NT2/D1 (cell line): ENCODE measurements around the gene OTOL1.

ENCODE experiments used
- DNase-seq: peaks from one replicate; pipeline ENCODE4 v3.0.0-alpha.2; 2011; ENCODE audit warnings: low read depth, low spot score
- H3K27me3 ChIP-seq: 2 replicates; pipeline ENCODE4 v1.6.0; 2011; ENCODE audit warnings: mild to moderate bottlenecking; ENCODE audit not compliant: insufficient read length, insufficient read depth
- H3K36me3 ChIP-seq: 2 replicates; pipeline ENCODE4 v1.6.1; 2011; ENCODE audit warnings: mild to moderate bottlenecking, low read length, mixed read lengths; ENCODE audit not compliant: insufficient read depth, insufficient read length
- H3K4me1 ChIP-seq: 2 replicates; pipeline ENCODE4 v1.5.1; 2011; ENCODE audit not compliant: insufficient read depth, insufficient read length
- H3K4me3 ChIP-seq: 2 replicates; pipeline ENCODE4 v1.5.1; 2011; ENCODE audit warnings: low read depth; ENCODE audit not compliant: insufficient read length
- H3K9ac ChIP-seq: 2 replicates; pipeline ENCODE4 v1.6.0; 2011; ENCODE audit warnings: low read depth; ENCODE audit not compliant: insufficient read length
- H3K9me3 ChIP-seq: 2 replicates; pipeline ENCODE4 v1.5.1; 2011; ENCODE audit warnings: mild to moderate bottlenecking, low read length; ENCODE audit not compliant: insufficient read depth
- SUZ12 ChIP-seq: IDR thresholded peaks from 2 replicates; pipeline ENCODE4 v1.6.1; 2011; ENCODE audit not compliant: insufficient read length, insufficient read depth; ENCODE audit errors: extremely low read depth
- YY1 ChIP-seq: IDR thresholded peaks from 2 replicates; pipeline ENCODE4 v1.6.1; 2011; ENCODE audit not compliant: insufficient read length, insufficient read depth
- ZNF274 ChIP-seq: IDR thresholded peaks from 2 replicates; pipeline ENCODE4 v1.6.1; 2011; ENCODE audit warnings: mild to moderate bottlenecking, low read depth, low read length

OTOL1 gene

GRCh38 chr3:161500068-161500796 lies 3.6 kb downstream of the OTOL1 start:
- no peak for DNase-seq
- no peak for TF ChIP-seq SUZ12
- no peak for TF ChIP-seq ZNF274
- TF ChIP-seq YY1 = no peak
- Histone ChIP-seq H3K36me3 (no peaks in the 10 kb centered on the region), H3K9me3 (no peaks in the 10 kb centered on the region), H3K9ac (no peak overlapping the region), H3K4me3 (no peak overlapping the region), H3K4me1 (no peaks in the 10 kb centered on the region), H3K27me3 (no peaks in the 10 kb centered on the region)

- Histone ChIP-seq H3K36me3 (no peaks in the 10 kb centered on the region), H3K4me1 (no peaks in the 10 kb centered on the region), H3K4me3 (no peak overlapping the region), H3K9me3 (no peaks in the 10 kb centered on the region), H3K27me3 (no peaks in the 10 kb centered on the region), H3K9ac (no peak overlapping the region)
- TF ChIP-seq SUZ12 = no peak
- no peak for TF ChIP-seq YY1
- TF ChIP-seq ZNF274 = no peak
- no peak for DNase-seq
Measured at GRCh38 chr3:161503271-161503670, 6.7 kb downstream of the OTOL1 start.

GRCh38 chr3:161508852-161509477 lies 12.4 kb downstream of the OTOL1 start:
- Histone ChIP-seq H3K9ac (no peak overlapping the region), H3K4me3 (no peak overlapping the region), H3K9me3 (no peaks in the 10 kb centered on the region), H3K36me3 (no peaks in the 10 kb centered on the region), H3K4me1 (no peaks in the 10 kb centered on the region), H3K27me3 (no peaks in the 10 kb centered on the region)
- TF ChIP-seq ZNF274 (no peak), SUZ12 (no peak), YY1 (no peak)
- DNase-seq = no peak

GRCh38 chr3:161510510-161511260 lies 14.1 kb downstream of the OTOL1 start:
- no peak overlapping the region for H3K4me3 ChIP-seq
- H3K4me1 ChIP-seq = no peaks in the 10 kb centered on the region
- H3K27me3 ChIP-seq = no peaks in the 10 kb centered on the region
- no peak for TF ChIP-seq ZNF274
- TF ChIP-seq YY1 = no peak
- TF ChIP-seq SUZ12 = no peak
- H3K9ac ChIP-seq = no peak overlapping the region
- H3K36me3 ChIP-seq = no peaks in the 10 kb centered on the region
- H3K9me3 ChIP-seq = no peaks in the 10 kb centered on the region
- no peak for DNase-seq

- H3K36me3 ChIP-seq = no peaks in the 10 kb centered on the region
- no peak overlapping the region for H3K4me3 ChIP-seq
- TF ChIP-seq SUZ12 = no peak
- no peak for TF ChIP-seq YY1
- TF ChIP-seq ZNF274 = no peak
- no peak for DNase-seq
- H3K4me1 ChIP-seq = no peaks in the 10 kb centered on the region
- no peaks in the 10 kb centered on the region for H3K27me3 ChIP-seq
- no peaks in the 10 kb centered on the region for H3K9me3 ChIP-seq
- no peak overlapping the region for H3K9ac ChIP-seq
Measured at GRCh38 chr3:161523916-161524315, 27.3 kb downstream of the OTOL1 start.

GRCh38 chr3:161531930-161532329 lies 35.3 kb downstream of the OTOL1 start:
- Histone ChIP-seq H3K36me3 (no peaks in the 10 kb centered on the region), H3K4me1 (no peaks in the 10 kb centered on the region), H3K9me3 (no peaks in the 10 kb centered on the region), H3K27me3 (no peaks in the 10 kb centered on the region), H3K4me3 (no peak overlapping the region), H3K9ac (no peak overlapping the region)
- TF ChIP-seq YY1 = no peak
- TF ChIP-seq SUZ12 = no peak
- no peak for TF ChIP-seq ZNF274
- no peak for DNase-seq

- no peak overlapping the region for H3K9ac ChIP-seq
- H3K9me3 ChIP-seq = no peaks in the 10 kb centered on the region
- DNase-seq = no peak
Measured at GRCh38 chr3:161540594-161540993, 44.0 kb downstream of the OTOL1 start.

More at GRCh38 chr3:161540594-161540993, 44.0 kb downstream of the OTOL1 start:
- H3K4me1 ChIP-seq = no peaks in the 10 kb centered on the region
- H3K27me3 ChIP-seq = no peaks in the 10 kb centered on the region
- no peak overlapping the region for H3K4me3 ChIP-seq
- H3K36me3 ChIP-seq = no peaks in the 10 kb centered on the region
- TF ChIP-seq ZNF274 (no peak), SUZ12 (no peak), YY1 (no peak)
